Osteoblast (primary cell): ENCODE results near the gene SLC6A19. TPM values are rescaled to one million over a fixed set of nuclear protein-coding genes. Genes with fewer than 3 reads are reported as not detected.

Experiments used
- DNase-seq: peaks from one replicate; pipeline ENCODE4 v3.0.0; 2011; ENCODE audit warnings: low spot score, mixed read lengths; ENCODE audit not compliant: insufficient read length; ENCODE audit errors: missing footprints
- H2AFZ ChIP-seq: 2 replicates; pipeline ENCODE4 v1.6.0; 2011; ENCODE audit warnings: mild to moderate bottlenecking, low read length
- H3K27ac ChIP-seq: 2 replicates; pipeline ENCODE4 v1.5.1; 2011; ENCODE audit warnings: mild to moderate bottlenecking, low read depth, low read length, moderate library complexity
- H3K27me3 ChIP-seq: 2 replicates; pipeline ENCODE4 v1.6.0; 2012; ENCODE audit warnings: mild to moderate bottlenecking, control low read depth, inconsistent platforms, low read length, moderate library complexity; ENCODE audit not compliant: insufficient read depth
- H3K36me3 ChIP-seq: 2 replicates; pipeline ENCODE4 v1.5.1; 2011; ENCODE audit warnings: mild to moderate bottlenecking, low read length, control low read depth, moderate library complexity; ENCODE audit not compliant: insufficient read depth
- H3K4me1 ChIP-seq: 2 replicates; pipeline ENCODE4 v1.5.1; 2011; ENCODE audit warnings: mild to moderate bottlenecking, low read length, control low read depth, moderate library complexity; ENCODE audit not compliant: insufficient read depth
- H3K4me2 ChIP-seq: 2 replicates; pipeline ENCODE4 v1.6.0; 2011; ENCODE audit warnings: mild to moderate bottlenecking, low read length; ENCODE audit not compliant: insufficient read depth
- H3K4me3 ChIP-seq: fragments of 200-600 bp; sonication (generic); 3 replicates; pipeline ENCODE4 v1.5.1; 2012; ENCODE audit warnings: mild to moderate bottlenecking, low read length, inconsistent platforms; ENCODE audit not compliant: insufficient read depth
- H3K79me2 ChIP-seq: 2 replicates; pipeline ENCODE4 v1.6.0; 2012; ENCODE audit warnings: mild to moderate bottlenecking, low read length, control low read depth, inconsistent platforms; ENCODE audit not compliant: insufficient read depth
- H3K9me3 ChIP-seq: 2 replicates; pipeline ENCODE4 v1.5.1; 2011; ENCODE audit warnings: low read depth, low read length, control low read depth
- H4K20me1 ChIP-seq: 2 replicates; pipeline ENCODE4 v1.6.0; 2012; ENCODE audit warnings: mild to moderate bottlenecking, low read length, control low read depth; ENCODE audit not compliant: insufficient read depth
- CTCF ChIP-seq: IDR thresholded peaks from 2 replicates; pipeline ENCODE4 v1.5.1; 2011; ENCODE audit warnings: mild to moderate bottlenecking, low read depth, low read length, moderate library complexity; ENCODE audit errors: extremely low read depth
- total RNA-seq: library from RNA; depleted of rRNA; stranded (reverse); fragments of >200 nt; gene quantifications from 2 replicates; pipeline ENCODE4 v1.2.3, GENCODE V29; 2012

Gene SLC6A19
- total RNA-seq, 1 donor, result not detected

GRCh38 chr5:1207555-1207954, 6.2 kb downstream of the SLC6A19 start:
- Histone ChIP-seq H3K4me2 (no peak overlapping the region), H3K27ac (no peak overlapping the region), H3K27me3 (peaks cover 6% of the 10 kb centered on the region), H3K4me3 (no peak overlapping the region), H2AFZ (no peak overlapping the region), H3K36me3 (no peaks in the 10 kb centered on the region), H3K4me1 (no peaks in the 10 kb centered on the region), H3K79me2 (no peaks in the 10 kb centered on the region), H4K20me1 (no peaks in the 10 kb centered on the region), H3K9me3 (no peaks in the 10 kb centered on the region)
- no peak for TF ChIP-seq CTCF
- DNase-seq, result no peak

GRCh38 chr5:1208221-1208742, 6.9 kb downstream of the SLC6A19 start:
- H2AFZ ChIP-seq, result no peak overlapping the region
- H3K4me1 ChIP-seq, result no peaks in the 10 kb centered on the region
- no peak overlapping the region for H3K27ac ChIP-seq
- H4K20me1 ChIP-seq, result no peaks in the 10 kb centered on the region
- no peak overlapping the region for H3K4me3 ChIP-seq
- H3K4me2 ChIP-seq, result no peak overlapping the region
- H3K27me3 ChIP-seq, result peaks cover 6% of the 10 kb centered on the region
- no peak for TF ChIP-seq CTCF
- H3K36me3 ChIP-seq, result no peaks in the 10 kb centered on the region
- no peaks in the 10 kb centered on the region for H3K9me3 ChIP-seq
- DNase-seq, result no peak
- H3K79me2 ChIP-seq, result no peaks in the 10 kb centered on the region

- H3K27me3 ChIP-seq, result peaks cover 6% of the 10 kb centered on the region
- H3K4me2 ChIP-seq, result no peak overlapping the region
- H3K4me1 ChIP-seq, result no peaks in the 10 kb centered on the region
- H2AFZ ChIP-seq, result no peak overlapping the region
- no peaks in the 10 kb centered on the region for H3K9me3 ChIP-seq
- H3K36me3 ChIP-seq, result no peaks in the 10 kb centered on the region
- DNase-seq, result peak; percentile 96
- H4K20me1 ChIP-seq, result no peaks in the 10 kb centered on the region
- H3K27ac ChIP-seq, result no peak overlapping the region
- no peak overlapping the region for H3K4me3 ChIP-seq
- H3K79me2 ChIP-seq, result no peaks in the 10 kb centered on the region
- TF ChIP-seq CTCF, result peak; percentile 44
Observed at GRCh38 chr5:1208743-1209488, 7.5 kb downstream of the SLC6A19 start.

- H2AFZ ChIP-seq, result no peak overlapping the region
- H3K4me3 ChIP-seq, result no peak overlapping the region
- H3K4me1 ChIP-seq, result no peaks in the 10 kb centered on the region
- H4K20me1 ChIP-seq, result no peaks in the 10 kb centered on the region
- no peak overlapping the region for H3K27ac ChIP-seq
- DNase-seq, result no peak
- no peaks in the 10 kb centered on the region for H3K79me2 ChIP-seq
- no peak for TF ChIP-seq CTCF
- peaks cover 6% of the 10 kb centered on the region for H3K27me3 ChIP-seq
- H3K4me2 ChIP-seq, result no peak overlapping the region
- H3K36me3 ChIP-seq, result no peaks in the 10 kb centered on the region
- H3K9me3 ChIP-seq, result no peaks in the 10 kb centered on the region
Observed at GRCh38 chr5:1209489-1209852, 8.1 kb downstream of the SLC6A19 start.
